ENCODE data around the gene PLPP7.

- no peak for TF ChIP-seq CTCF (conservative IDR thresholded peaks at IDR 0.05)
- TF ChIP-seq ZFX (IDR thresholded peaks at IDR 0.05), result no peak
Observed at GRCh38 chr9:131358556-131358955, 69.0 kb downstream of the PLPP7 start.

Data from C4-2B (cell line).